M059J (cell line): ENCODE measurements around the gene CCDC82. TPM values are rescaled to one million over a fixed set of nuclear protein-coding genes. Genes with fewer than 3 reads are reported as not detected.
A peak's percentile ranks its signal among the peaks of the same experiment; 100 is the strongest.

ENCODE experiments used
- DNase-seq: peaks from one replicate; pipeline ENCODE4 v3.0.0-alpha.2; 2012; ENCODE audit warnings: low read depth
- total RNA-seq: library from RNA; depleted of rRNA; stranded (reverse); fragments of >200 nt; shearing (Covaris generic); gene quantifications from 2 replicates; pipeline ENCODE4 v1.2.3, GENCODE V29; 2014; rRNA removed

Gene CCDC82
- total RNA-seq, 1 experiment from 2014 or later = 13.6 TPM

DNA sequence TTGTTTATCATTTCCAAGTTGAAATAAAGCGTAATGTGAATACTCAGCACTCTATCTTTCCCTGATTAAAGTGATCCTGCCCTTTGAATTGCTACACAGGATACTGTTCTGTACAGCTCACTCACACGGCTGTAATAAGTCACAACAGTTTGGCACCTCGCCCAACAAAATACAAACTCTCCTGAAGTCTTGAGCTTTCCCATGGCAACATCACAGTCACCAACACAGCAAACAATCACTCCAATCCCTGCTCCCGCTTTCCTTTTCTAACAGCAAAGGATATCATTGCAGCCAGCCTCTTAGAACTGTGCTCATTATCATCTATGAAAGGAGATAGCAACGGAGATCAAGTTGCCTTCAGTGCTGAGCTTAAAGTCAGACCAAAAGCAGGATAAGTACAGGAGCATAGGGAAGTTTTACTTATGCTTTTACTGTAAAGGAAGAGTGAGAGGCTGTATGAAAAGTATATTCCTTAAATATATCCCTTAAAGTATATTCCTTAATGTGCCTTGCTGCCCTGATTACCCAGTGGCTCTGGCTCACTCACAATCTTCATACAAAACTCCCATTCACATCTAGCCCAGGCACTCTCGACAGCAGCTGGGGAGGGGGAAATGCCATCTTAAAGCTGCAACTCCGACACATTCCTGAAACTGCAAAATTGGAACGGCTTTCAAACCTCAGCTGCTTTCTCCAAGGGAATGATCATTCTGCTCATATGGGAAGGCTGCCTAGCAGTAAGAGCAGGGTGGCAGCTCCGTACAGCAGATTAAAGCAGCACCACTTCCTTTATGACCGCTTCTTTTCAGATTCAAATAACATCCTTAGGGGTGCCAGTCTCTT is 82.6 kb downstream of the CCDC82 start:
- DNase-seq = peak; percentile 100

DNA sequence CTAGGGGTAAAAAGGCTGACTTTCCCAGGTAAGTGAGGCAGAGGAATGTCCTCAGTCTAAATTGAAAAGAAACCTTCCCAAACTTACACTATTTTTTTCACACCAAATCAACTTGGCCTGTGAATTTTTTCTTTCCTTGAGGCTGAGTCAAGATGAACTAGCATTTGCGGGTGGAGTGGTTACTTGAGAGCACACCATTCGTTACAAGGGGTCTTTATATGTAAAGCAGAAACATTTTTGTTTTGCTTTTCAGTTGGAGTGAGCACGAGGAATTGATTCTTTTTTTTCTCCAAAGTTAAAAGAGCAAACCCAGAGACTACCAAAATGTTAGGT is 83.1 kb downstream of the CCDC82 start:
- DNase-seq = no peak

DNA sequence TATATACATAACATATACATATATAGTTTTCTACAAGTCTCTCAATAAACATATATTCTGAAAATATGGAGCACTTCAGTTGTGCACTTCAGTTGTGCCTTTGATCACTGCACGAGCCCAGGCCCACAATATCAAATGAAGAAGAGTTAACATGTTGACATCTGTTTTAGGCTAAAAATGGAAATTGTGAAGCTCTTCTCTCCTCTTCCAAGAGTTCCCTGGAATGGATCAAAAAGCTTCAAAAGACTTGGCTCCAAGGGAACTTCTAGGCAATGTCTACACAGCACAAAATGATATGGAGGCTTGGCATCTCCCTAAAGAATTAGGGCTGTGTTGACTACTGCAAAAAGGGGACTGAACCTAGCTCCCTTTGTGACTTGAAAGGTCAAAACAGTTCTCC is 83.6 kb downstream of the CCDC82 start:
- DNase-seq = no peak

DNA sequence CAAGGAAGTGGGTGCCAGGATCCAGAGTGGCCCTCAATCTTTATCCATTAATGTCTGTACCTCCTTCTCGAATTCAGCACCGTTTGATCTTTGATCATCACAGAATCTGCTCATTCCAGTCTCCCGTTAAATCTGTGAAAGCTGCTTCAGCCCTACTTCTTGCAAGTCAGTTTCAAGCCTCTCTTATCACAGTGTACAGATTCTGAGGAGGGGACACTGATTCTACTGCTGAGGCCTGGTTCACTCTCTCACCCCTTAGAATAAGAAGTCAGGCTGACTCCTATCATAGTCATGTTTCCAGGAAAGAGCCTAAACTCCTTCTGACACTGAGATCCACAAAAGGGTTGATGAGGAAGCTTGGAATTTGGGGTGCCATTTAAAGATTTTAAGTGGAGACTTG is 85.7 kb downstream of the CCDC82 start:
- DNase-seq = no peak

DNA sequence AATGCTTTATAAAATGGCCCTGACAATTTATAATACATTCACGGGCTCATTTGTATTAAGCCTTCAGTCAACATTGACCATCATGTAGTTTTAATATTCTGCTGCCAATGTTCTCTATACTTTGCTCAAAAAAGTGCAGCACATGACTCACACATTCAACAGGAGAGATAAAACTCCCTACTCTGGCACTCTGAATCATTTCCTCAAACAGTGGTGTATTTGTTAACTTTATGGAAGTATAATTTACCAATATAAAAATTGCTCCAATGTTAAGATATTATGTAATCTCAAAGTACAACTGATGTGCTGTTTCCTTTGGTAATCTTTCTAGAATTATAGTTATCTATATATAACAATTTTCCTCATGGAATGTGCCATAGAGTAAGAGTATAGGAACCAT is 86.6 kb downstream of the CCDC82 start:
- peak; percentile 84 for DNase-seq

Other genes starting within 250 kb of the CCDC82 start
- gene MAML2, start 46.7 kb downstream of the CCDC82 start, total RNA-seq = 12.0 and 14.0 TPM in 2 replicates
- gene JRKL, start 101 bp upstream of the CCDC82 start, total RNA-seq = 6.9 and 7.9 TPM in 2 replicates